Keratinocyte (primary cell): Measurements from ENCODE around the gene SYT2.

ENCODE experiments used
- EZH2 ChIP-seq: IDR thresholded peaks from one replicate; pipeline ENCODE4 v1.6.1; 2012; ENCODE audit warnings: inconsistent platforms, mild to moderate bottlenecking, low read length, moderate library complexity
- TF ChIP-seq, protein P1 (sequence below), 3 experiments: IDR thresholded peaks in 1 of 3; conservative IDR thresholded peaks in 1 of 3; optimal IDR thresholded peaks in 1 of 3; 2 replicates in 2 of 3; 3 replicates in 1 of 3; pipeline versions ENCODE3 to v1.5.1; 2011; ENCODE audit warnings: low read length in 3 of 3, mild to moderate bottlenecking in 3 of 3, moderate library complexity in 2 of 3, control low read depth in 1 of 3, inconsistent platforms in 1 of 3; ENCODE audit not compliant: insufficient read depth in 2 of 3; ENCODE audit errors: extremely low read depth in 1 of 3

DNA sequence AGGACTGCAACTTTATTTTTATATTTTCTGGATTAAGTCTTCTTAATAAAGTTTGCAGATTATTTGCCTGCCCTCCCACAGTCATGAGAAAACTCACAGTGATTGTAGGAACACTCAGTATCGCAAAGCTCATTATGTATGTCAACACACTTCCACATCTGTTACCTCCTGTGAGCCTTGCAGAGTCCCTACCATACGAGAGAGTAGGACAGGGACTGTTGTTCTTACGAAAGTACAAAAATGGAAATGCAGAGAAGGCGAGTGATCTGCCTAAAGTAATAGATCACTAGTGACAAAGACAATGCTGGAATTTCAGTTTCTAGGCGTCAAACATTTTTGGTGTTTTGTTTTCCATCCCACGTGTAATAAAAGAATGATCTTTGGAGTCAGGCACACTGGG, 131.7 kb downstream of the SYT2 start:
- TF ChIP-seq, protein P1, sequence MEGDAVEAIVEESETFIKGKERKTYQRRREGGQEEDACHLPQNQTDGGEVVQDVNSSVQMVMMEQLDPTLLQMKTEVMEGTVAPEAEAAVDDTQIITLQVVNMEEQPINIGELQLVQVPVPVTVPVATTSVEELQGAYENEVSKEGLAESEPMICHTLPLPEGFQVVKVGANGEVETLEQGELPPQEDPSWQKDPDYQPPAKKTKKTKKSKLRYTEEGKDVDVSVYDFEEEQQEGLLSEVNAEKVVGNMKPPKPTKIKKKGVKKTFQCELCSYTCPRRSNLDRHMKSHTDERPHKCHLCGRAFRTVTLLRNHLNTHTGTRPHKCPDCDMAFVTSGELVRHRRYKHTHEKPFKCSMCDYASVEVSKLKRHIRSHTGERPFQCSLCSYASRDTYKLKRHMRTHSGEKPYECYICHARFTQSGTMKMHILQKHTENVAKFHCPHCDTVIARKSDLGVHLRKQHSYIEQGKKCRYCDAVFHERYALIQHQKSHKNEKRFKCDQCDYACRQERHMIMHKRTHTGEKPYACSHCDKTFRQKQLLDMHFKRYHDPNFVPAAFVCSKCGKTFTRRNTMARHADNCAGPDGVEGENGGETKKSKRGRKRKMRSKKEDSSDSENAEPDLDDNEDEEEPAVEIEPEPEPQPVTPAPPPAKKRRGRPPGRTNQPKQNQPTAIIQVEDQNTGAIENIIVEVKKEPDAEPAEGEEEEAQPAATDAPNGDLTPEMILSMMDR (optimal IDR thresholded peaks at IDR 0.05 in 1 of 3, IDR thresholded peaks at IDR 0.05 in 1 of 3, conservative IDR thresholded peaks at IDR 0.05 in 1 of 3; ENCODE audit: extremely low read depth in 1 of 3, insufficient read depth in 2 of 3, low read length in 3 of 3): no peak
- TF ChIP-seq EZH2: no peak
